ENCODE results near the gene FARS2. TPM values are rescaled to one million over a fixed set of nuclear protein-coding genes. Genes with fewer than 3 reads are reported as not detected.

Gene FARS2
- total RNA-seq, 1 donor from 2014 or later: 8.2 TPM

DNA sequence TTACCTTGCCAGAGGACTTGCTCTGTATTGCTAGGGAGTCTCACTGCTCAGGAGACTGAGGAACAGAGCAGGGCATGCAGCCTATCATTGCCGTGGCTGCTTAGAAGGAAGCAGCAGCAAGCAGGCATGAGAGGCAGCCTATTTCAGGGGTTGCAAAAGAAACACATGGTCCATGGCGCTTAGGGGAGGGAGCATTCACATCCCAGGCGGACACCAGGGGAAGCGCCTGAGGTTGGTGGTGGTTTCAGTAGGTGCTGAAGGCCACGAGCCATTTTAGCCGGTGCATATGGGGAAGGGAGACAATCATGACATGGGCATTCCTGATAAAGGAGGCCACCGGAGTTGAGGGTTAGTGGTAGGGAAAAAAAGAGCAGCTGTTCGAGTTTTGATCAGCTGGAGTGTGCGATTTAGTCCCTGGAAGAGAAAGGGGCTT lies 20.9 kb downstream of the FARS2 start:
- TF ChIP-seq CTCF (IDR thresholded peaks at IDR 0.05; ENCODE audit: insufficient read depth, low read length, poor library complexity, severe bottlenecking): no peak

DNA sequence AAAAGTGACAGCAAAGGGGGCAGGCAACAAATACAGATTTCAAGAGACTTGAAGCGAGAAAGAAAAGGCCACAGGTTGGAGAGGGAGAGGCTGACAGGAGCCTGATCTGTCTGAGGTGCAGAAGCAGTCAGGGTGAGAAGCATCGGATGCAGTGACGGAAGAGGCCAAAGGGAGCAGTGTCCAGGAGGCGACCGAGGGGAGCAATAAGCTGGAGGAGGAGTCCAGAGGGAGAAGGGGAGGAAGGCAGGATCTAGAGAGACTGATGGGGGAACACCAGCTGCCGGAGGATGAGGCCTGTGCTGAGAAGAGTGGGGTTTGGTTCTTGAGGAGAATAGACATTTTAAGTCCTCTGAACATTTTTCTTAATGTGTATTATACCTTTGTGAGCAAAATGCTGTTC lies 23.8 kb downstream of the FARS2 start:
- DNase-seq (ENCODE audit: low read depth): no peak
- no peaks in the 10 kb centered on the region for H3K36me3 ChIP-seq (ENCODE audit: control insufficient read depth, insufficient read depth, low read length)
- no peaks in the 10 kb centered on the region for H3K27me3 ChIP-seq (ENCODE audit: control insufficient read depth, insufficient read depth, low read length)
- H3K4me3 ChIP-seq (ENCODE audit: low read depth, low read length): no peak overlapping the region
- no peak for TF ChIP-seq CTCF (IDR thresholded peaks at IDR 0.05; ENCODE audit: insufficient read depth, low read length, poor library complexity, severe bottlenecking)

More for the DNA sequence above, 20.9 kb downstream of the FARS2 start:
- Histone ChIP-seq H3K4me3 (ENCODE audit: low read depth, low read length) (no peak overlapping the region), H3K27me3 (ENCODE audit: control insufficient read depth, insufficient read depth, low read length) (no peaks in the 10 kb centered on the region), H3K36me3 (ENCODE audit: control insufficient read depth, insufficient read depth, low read length) (no peaks in the 10 kb centered on the region)
- no peak for DNase-seq (ENCODE audit: low read depth)

DNA sequence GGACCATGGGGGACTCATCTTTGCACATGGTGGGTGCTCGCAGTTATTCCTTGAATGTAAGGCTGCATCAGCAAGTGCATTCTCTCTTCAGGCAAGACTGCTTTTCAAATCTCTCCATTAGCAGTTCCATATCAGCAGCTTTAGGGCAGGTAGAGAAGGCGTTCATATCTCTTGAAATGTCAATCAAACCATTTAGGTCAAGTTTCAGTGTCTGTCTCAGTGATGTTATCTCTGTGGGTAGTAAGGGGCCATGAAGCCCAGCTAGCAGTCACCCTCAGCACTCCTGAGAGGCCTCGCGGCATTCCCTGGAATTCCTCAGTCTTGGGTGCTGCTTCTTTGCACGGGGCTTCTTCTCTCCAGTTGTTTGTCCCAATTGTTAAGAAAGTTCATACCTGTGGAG lies 24.2 kb downstream of the FARS2 start:
- TF ChIP-seq CTCF (IDR thresholded peaks at IDR 0.05; ENCODE audit: insufficient read depth, low read length, poor library complexity, severe bottlenecking): no peak
- H3K27me3 ChIP-seq (ENCODE audit: control insufficient read depth, insufficient read depth, low read length): no peaks in the 10 kb centered on the region
- no peaks in the 10 kb centered on the region for H3K36me3 ChIP-seq (ENCODE audit: control insufficient read depth, insufficient read depth, low read length)
- no peak for DNase-seq (ENCODE audit: low read depth)
- no peak overlapping the region for H3K4me3 ChIP-seq (ENCODE audit: low read depth, low read length)

DNA sequence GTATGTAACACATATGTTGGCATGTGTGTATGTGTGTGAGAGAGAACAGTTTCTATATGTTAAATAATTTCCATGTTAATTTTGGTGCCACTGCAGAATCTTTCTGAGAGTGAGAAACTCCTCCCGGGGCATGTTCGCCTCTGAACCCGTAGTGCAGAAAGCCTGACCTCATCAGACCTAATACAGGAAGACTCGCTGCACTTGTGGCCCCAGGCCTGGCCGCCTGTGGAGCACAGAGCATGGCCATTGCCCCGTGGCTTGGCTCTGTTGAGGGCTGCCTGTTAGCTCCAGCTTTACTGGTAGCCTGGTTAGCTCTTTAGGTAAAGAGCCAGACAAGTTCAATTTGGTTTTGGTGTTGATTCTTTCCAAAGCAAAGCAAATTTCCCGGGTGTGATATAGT lies 25.5 kb downstream of the FARS2 start:
- H3K27me3 ChIP-seq (ENCODE audit: control insufficient read depth, insufficient read depth, low read length): no peaks in the 10 kb centered on the region
- DNase-seq (ENCODE audit: low read depth): no peak
- no peaks in the 10 kb centered on the region for H3K36me3 ChIP-seq (ENCODE audit: control insufficient read depth, insufficient read depth, low read length)
- no peak for TF ChIP-seq CTCF (IDR thresholded peaks at IDR 0.05; ENCODE audit: insufficient read depth, low read length, poor library complexity, severe bottlenecking)
- no peak overlapping the region for H3K4me3 ChIP-seq (ENCODE audit: low read depth, low read length)

GRCh38 chr6:5287205-5287965 lies 26.1 kb downstream of the FARS2 start:
- H3K4me3 ChIP-seq (ENCODE audit: low read depth, low read length): no peak overlapping the region
- DNase-seq (ENCODE audit: low read depth): peak; percentile 42
- TF ChIP-seq CTCF (IDR thresholded peaks at IDR 0.05; ENCODE audit: insufficient read depth, low read length, poor library complexity, severe bottlenecking): no peak

GRCh38 chr6:5287966-5288297 lies 26.6 kb downstream of the FARS2 start:
- Histone ChIP-seq H3K36me3 (ENCODE audit: control insufficient read depth, insufficient read depth, low read length) (no peaks in the 10 kb centered on the region), H3K4me3 (ENCODE audit: low read depth, low read length) (no peak overlapping the region), H3K27me3 (ENCODE audit: control insufficient read depth, insufficient read depth, low read length) (no peaks in the 10 kb centered on the region)
- DNase-seq (ENCODE audit: low read depth): no peak
- no peak for TF ChIP-seq CTCF (IDR thresholded peaks at IDR 0.05; ENCODE audit: insufficient read depth, low read length, poor library complexity, severe bottlenecking)

More at GRCh38 chr6:5287205-5287965, 26.1 kb downstream of the FARS2 start:
- H3K36me3 ChIP-seq (ENCODE audit: control insufficient read depth, insufficient read depth, low read length): no peaks in the 10 kb centered on the region
- H3K27me3 ChIP-seq (ENCODE audit: control insufficient read depth, insufficient read depth, low read length): no peaks in the 10 kb centered on the region

Measured in kidney epithelial cell (primary cell).